NT2/D1 (cell line): ENCODE data around the gene GPC6.

Experiments used
- DNase-seq: peaks from one replicate; pipeline ENCODE4 v3.0.0-alpha.2; 2011; ENCODE audit warnings: low read depth, low spot score
- H3K27me3 ChIP-seq: 2 replicates; pipeline ENCODE4 v1.6.0; 2011; ENCODE audit warnings: mild to moderate bottlenecking; ENCODE audit not compliant: insufficient read length, insufficient read depth
- H3K36me3 ChIP-seq: 2 replicates; pipeline ENCODE4 v1.6.1; 2011; ENCODE audit warnings: mild to moderate bottlenecking, low read length, mixed read lengths; ENCODE audit not compliant: insufficient read depth, insufficient read length
- H3K4me1 ChIP-seq: 2 replicates; pipeline ENCODE4 v1.5.1; 2011; ENCODE audit not compliant: insufficient read depth, insufficient read length
- H3K4me3 ChIP-seq: 2 replicates; pipeline ENCODE4 v1.5.1; 2011; ENCODE audit warnings: low read depth; ENCODE audit not compliant: insufficient read length
- H3K9ac ChIP-seq: 2 replicates; pipeline ENCODE4 v1.6.0; 2011; ENCODE audit warnings: low read depth; ENCODE audit not compliant: insufficient read length
- H3K9me3 ChIP-seq: 2 replicates; pipeline ENCODE4 v1.5.1; 2011; ENCODE audit warnings: mild to moderate bottlenecking, low read length; ENCODE audit not compliant: insufficient read depth
- SUZ12 ChIP-seq: IDR thresholded peaks from 2 replicates; pipeline ENCODE4 v1.6.1; 2011; ENCODE audit not compliant: insufficient read length, insufficient read depth; ENCODE audit errors: extremely low read depth
- YY1 ChIP-seq: IDR thresholded peaks from 2 replicates; pipeline ENCODE4 v1.6.1; 2011; ENCODE audit not compliant: insufficient read length, insufficient read depth
- ZNF274 ChIP-seq: IDR thresholded peaks from 2 replicates; pipeline ENCODE4 v1.6.1; 2011; ENCODE audit warnings: mild to moderate bottlenecking, low read depth, low read length

The GPC6 gene

GRCh38 chr13:93889430-93889951 is 662.9 kb downstream of the GPC6 start:
- DNase-seq: no peak
- TF ChIP-seq YY1 (no peak), ZNF274 (no peak), SUZ12 (no peak)
- no peaks in the 10 kb centered on the region for H3K36me3 ChIP-seq

DNA sequence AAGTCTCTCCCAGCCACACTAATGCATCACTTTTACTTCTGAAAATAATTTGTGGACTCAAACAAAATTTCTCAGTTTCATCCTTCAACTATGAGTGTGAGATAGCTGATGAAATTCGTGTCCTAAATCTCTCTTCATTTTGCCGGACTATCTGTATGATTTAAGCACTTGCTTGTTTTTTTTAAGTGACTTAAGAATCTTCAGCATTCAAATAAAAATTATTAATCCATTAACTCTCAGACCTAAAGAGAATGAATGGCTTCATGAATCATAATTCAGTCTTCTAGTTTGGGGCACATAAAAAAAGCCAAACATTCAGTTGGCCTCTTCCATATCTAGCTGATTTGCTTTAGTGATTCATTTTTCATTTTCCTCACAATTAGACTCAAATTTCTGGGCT is 673.4 kb downstream of the GPC6 start:
- Histone ChIP-seq H3K4me1 (no peaks in the 10 kb centered on the region), H3K9me3 (no peaks in the 10 kb centered on the region), H3K27me3 (no peaks in the 10 kb centered on the region), H3K4me3 (no peak overlapping the region), H3K9ac (no peak overlapping the region), H3K36me3 (no peaks in the 10 kb centered on the region)
- DNase-seq: no peak
- TF ChIP-seq SUZ12: no peak
- no peak for TF ChIP-seq ZNF274
- TF ChIP-seq YY1: no peak

More at GRCh38 chr13:93889430-93889951, 662.9 kb downstream of the GPC6 start:
- H3K27me3 ChIP-seq: no peaks in the 10 kb centered on the region
- H3K4me3 ChIP-seq: no peak overlapping the region
- H3K9me3 ChIP-seq: no peaks in the 10 kb centered on the region
- no peaks in the 10 kb centered on the region for H3K4me1 ChIP-seq
- no peak overlapping the region for H3K9ac ChIP-seq

- no peaks in the 10 kb centered on the region for H3K27me3 ChIP-seq
- no peaks in the 10 kb centered on the region for H3K4me1 ChIP-seq
- DNase-seq: no peak
- no peaks in the 10 kb centered on the region for H3K36me3 ChIP-seq
- no peak overlapping the region for H3K4me3 ChIP-seq
- no peak for TF ChIP-seq ZNF274
- no peak for TF ChIP-seq SUZ12
- no peak for TF ChIP-seq YY1
- no peaks in the 10 kb centered on the region for H3K9me3 ChIP-seq
- no peak overlapping the region for H3K9ac ChIP-seq
Measured at GRCh38 chr13:93900731-93901130, 674.1 kb downstream of the GPC6 start.

DNA sequence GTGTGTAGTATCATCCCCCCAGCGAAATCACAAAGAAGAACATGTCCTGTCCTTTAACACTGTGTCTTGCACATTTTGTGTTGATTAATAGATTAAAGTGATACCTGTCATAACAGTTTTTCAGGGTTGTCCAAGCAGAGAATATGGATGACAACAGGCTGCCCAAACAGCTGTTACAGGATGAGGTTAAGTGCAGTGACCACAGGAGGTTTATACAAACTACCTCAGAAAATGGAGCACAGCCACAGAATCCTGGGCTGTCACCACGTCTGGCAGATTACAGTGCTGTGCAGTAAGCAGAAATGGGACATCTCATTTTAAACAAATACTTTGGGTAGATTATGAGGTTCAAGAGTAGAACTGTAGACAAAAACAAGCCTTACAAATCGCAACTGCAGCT is 677.3 kb downstream of the GPC6 start:
- no peak overlapping the region for H3K4me3 ChIP-seq
- DNase-seq: no peak
- TF ChIP-seq SUZ12 (no peak), YY1 (no peak), ZNF274 (no peak)
- no peaks in the 10 kb centered on the region for H3K27me3 ChIP-seq
- no peaks in the 10 kb centered on the region for H3K36me3 ChIP-seq
- H3K9ac ChIP-seq: no peak overlapping the region
- H3K4me1 ChIP-seq: no peaks in the 10 kb centered on the region
- no peaks in the 10 kb centered on the region for H3K9me3 ChIP-seq

DNA sequence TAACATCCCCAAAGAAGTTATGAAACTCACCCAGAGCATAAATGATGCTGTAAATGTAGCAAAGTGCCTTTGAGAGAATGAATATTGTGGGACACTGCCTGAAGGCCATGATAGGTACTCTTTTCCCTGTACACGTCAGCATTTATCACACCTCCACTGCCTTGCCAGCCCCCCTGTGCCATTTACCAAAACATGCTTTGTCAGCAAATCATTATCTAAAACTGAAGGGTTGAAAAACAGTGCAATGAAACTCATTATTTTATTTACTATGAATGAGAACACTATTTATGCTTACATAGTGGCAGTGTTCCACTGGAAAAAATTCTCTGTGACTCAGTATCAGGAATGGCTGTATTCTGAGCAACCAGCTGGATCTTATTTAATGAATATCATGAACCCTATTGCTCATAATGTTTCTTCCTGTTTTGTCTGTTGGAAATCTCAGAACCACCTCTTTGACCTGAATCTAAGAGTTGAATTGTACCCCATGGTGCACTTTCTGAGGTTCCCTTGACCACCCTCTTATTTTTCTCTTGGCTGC is 688.7 kb downstream of the GPC6 start:
- H3K36me3 ChIP-seq: no peaks in the 10 kb centered on the region
- H3K27me3 ChIP-seq: no peaks in the 10 kb centered on the region
- TF ChIP-seq ZNF274 (no peak), SUZ12 (no peak), YY1 (no peak)
- no peak overlapping the region for H3K9ac ChIP-seq
- H3K4me3 ChIP-seq: no peak overlapping the region
- H3K4me1 ChIP-seq: no peaks in the 10 kb centered on the region
- H3K9me3 ChIP-seq: no peaks in the 10 kb centered on the region
- no peak for DNase-seq

DNA sequence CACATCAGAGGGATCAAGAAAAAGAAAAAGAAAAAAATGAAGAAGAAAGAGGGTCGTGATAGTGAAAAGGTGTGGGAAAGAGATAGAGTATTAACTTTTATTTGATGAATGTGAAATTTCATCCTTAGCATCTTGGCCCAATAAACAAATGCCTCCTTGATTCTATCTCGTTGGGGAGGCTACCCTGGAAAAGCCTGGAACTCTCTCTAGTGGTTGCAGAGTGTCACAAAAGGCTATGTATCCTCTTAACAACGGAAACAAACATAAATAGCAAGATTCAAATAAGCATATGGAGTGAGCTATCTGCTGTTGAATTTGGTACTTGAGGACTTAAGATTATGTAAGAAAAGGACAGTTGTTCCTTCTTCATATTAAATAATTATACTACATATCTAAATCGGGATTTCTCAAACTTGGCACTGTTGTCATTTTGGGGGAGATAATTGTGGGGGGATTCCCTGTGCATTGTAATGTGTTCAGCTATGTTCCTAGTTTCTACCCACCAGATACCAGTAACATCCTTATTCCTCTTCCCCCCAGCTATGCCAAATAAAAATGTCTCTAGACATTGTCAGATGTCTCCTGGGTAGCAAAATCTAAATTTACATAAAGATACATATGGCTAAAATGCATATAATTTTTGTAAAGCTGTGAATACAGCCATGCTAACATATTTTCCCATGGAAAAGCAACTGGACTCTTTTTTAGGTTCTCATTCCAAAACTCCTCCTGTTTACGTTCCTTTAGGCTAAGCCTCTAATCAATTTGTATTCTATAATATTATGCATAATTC is 695.7 kb downstream of the GPC6 start:
- DNase-seq: no peak
- Histone ChIP-seq H3K4me3 (no peak overlapping the region), H3K9ac (no peak overlapping the region), H3K9me3 (no peaks in the 10 kb centered on the region), H3K27me3 (no peaks in the 10 kb centered on the region), H3K36me3 (no peaks in the 10 kb centered on the region), H3K4me1 (no peaks in the 10 kb centered on the region)
- TF ChIP-seq ZNF274 (no peak), YY1 (no peak), SUZ12 (no peak)

GRCh38 chr13:93925990-93926389 is 699.4 kb downstream of the GPC6 start:
- no peaks in the 10 kb centered on the region for H3K27me3 ChIP-seq
- H3K4me1 ChIP-seq: no peaks in the 10 kb centered on the region
- no peak for DNase-seq
- H3K9me3 ChIP-seq: no peaks in the 10 kb centered on the region
- H3K9ac ChIP-seq: no peak overlapping the region
- no peaks in the 10 kb centered on the region for H3K36me3 ChIP-seq
- H3K4me3 ChIP-seq: no peak overlapping the region
- TF ChIP-seq YY1 (no peak), SUZ12 (no peak), ZNF274 (no peak)
